SK-N-SH treated with all-trans-retinoic acid at 6 μM for 48 hours (cell line): ENCODE data around the gene SLC47A2.

ENCODE experiments used
- ATAC-seq: fragments of 200-7000 bp; cut with Tn5 transposase; 3 replicates; pipeline ENCODE4 v1.9.1; 2020; ENCODE audit warnings: mild to moderate bottlenecking, moderate library complexity
- ARNTL ChIP-seq: fragments of 450-650 bp; formaldehyde crosslinking; IDR thresholded peaks from 2 replicates; pipeline ENCODE4 v1.5.0; 2020; ENCODE audit warnings: low read depth, mild to moderate bottlenecking, moderate library complexity, borderline replicate concordance
- BACH2 ChIP-seq: fragments of 250-450 bp; sonication (Bioruptor Pico); IDR thresholded peaks from 2 replicates; pipeline ENCODE4 v1.9.0; 2021; ENCODE audit warnings: mild to moderate bottlenecking, borderline replicate concordance
- CREB5 ChIP-seq: fragments of 250-450 bp; sonication (Bioruptor Pico); IDR thresholded peaks from 2 replicates; pipeline ENCODE4 v1.5.1; 2020; ENCODE audit warnings: low read depth, mild to moderate bottlenecking, moderate library complexity
- CSDC2 ChIP-seq: fragments of 250-450 bp; sonication (Bioruptor Pico); IDR thresholded peaks from 2 replicates; pipeline ENCODE4 v1.5.0; 2020; ENCODE audit warnings: mild to moderate bottlenecking, moderate library complexity
- CSRNP3 ChIP-seq: fragments of 250-450 bp; sonication (Bioruptor Pico); IDR thresholded peaks from 2 replicates; pipeline ENCODE4 v1.5.1; 2021; ENCODE audit warnings: mild to moderate bottlenecking, moderate library complexity
- ESRRG ChIP-seq: fragments of 250-450 bp; sonication (Bioruptor Pico); IDR thresholded peaks from 2 replicates; pipeline ENCODE4 v1.6.1; 2021; ENCODE audit warnings: mild to moderate bottlenecking
- ISL1 ChIP-seq: fragments of 250-450 bp; sonication (Bioruptor Pico); IDR thresholded peaks from 2 replicates; pipeline ENCODE4 v2.1.2; 2022; ENCODE audit warnings: mild to moderate bottlenecking, moderate library complexity
- OSR1 ChIP-seq: fragments of 250-450 bp; sonication (Bioruptor Pico); IDR thresholded peaks from 2 replicates; pipeline ENCODE4 v1.8.0; 2022; ENCODE audit warnings: moderate library complexity, mild to moderate bottlenecking, inconsistent platforms
- PATZ1 ChIP-seq: fragments of 250-450 bp; sonication (Bioruptor Pico); IDR thresholded peaks from 2 replicates; pipeline ENCODE4 v1.8.0; 2020; ENCODE audit warnings: mild to moderate bottlenecking, moderate library complexity, borderline replicate concordance
- POU6F1 ChIP-seq: fragments of 250-450 bp; sonication (Bioruptor Pico); IDR thresholded peaks from 2 replicates; pipeline ENCODE4 v1.8.0; 2021; ENCODE audit warnings: low read depth, mild to moderate bottlenecking, moderate library complexity, borderline replicate concordance
- PPARA ChIP-seq: fragments of 250-450 bp; sonication (Bioruptor Pico); IDR thresholded peaks from 2 replicates; pipeline ENCODE4 v1.5.0; 2020; ENCODE audit warnings: mild to moderate bottlenecking, borderline replicate concordance
- SNAI2 ChIP-seq: fragments of 250-450 bp; sonication (Bioruptor Pico); IDR thresholded peaks from 2 replicates; pipeline ENCODE4 v1.5.0; 2020; ENCODE audit warnings: mild to moderate bottlenecking, moderate library complexity
- TCF4 ChIP-seq: fragments of 250-450 bp; sonication (Bioruptor Pico); IDR thresholded peaks from 2 replicates; pipeline ENCODE4 v1.8.0; 2021; ENCODE audit warnings: mild to moderate bottlenecking, moderate library complexity, borderline replicate concordance
- TOX ChIP-seq: fragments of 250-450 bp; sonication (Bioruptor Pico); IDR thresholded peaks from 2 replicates; pipeline ENCODE4 v1.8.0; 2021; ENCODE audit warnings: mild to moderate bottlenecking, moderate library complexity, borderline replicate concordance
- TSHZ2 ChIP-seq: fragments of 250-450 bp; sonication (Bioruptor Pico); IDR thresholded peaks from 2 replicates; pipeline ENCODE4 v1.5.0; 2020; ENCODE audit warnings: mild to moderate bottlenecking, moderate library complexity
- ZC3H10 ChIP-seq: fragments of 250-450 bp; sonication (Bioruptor Pico); IDR thresholded peaks from 2 replicates; pipeline ENCODE4 v1.5.1; 2021; ENCODE audit warnings: mild to moderate bottlenecking, moderate library complexity
- ZFP3 ChIP-seq: fragments of 250-450 bp; sonication (Bioruptor Pico); IDR thresholded peaks from 2 replicates; pipeline ENCODE4 v1.5.0; 2020; ENCODE audit warnings: mild to moderate bottlenecking, moderate library complexity
- ZFP30 ChIP-seq: fragments of 450-650 bp; formaldehyde crosslinking; IDR thresholded peaks from 2 replicates; pipeline ENCODE4 v1.5.0; 2022; ENCODE audit warnings: mild to moderate bottlenecking, moderate library complexity
- ZNF565 ChIP-seq: fragments of 450-650 bp; formaldehyde crosslinking; conservative IDR thresholded peaks from 2 replicates; pipeline ENCODE4 v1.5.0; 2020; ENCODE audit warnings: low read depth, mild to moderate bottlenecking, moderate library complexity
- ZNF70 ChIP-seq: fragments of 450-650 bp; formaldehyde crosslinking; IDR thresholded peaks from 2 replicates; pipeline ENCODE4 v1.5.0; 2020; ENCODE audit warnings: mild to moderate bottlenecking, moderate library complexity
- ZNF8 ChIP-seq: fragments of 450-650 bp; formaldehyde crosslinking; IDR thresholded peaks from 2 replicates; pipeline ENCODE4 v1.5.0; 2020; ENCODE audit warnings: mild to moderate bottlenecking, moderate library complexity

The SLC47A2 gene

GRCh38 chr17:19743101-19744100 is 27.0 kb upstream of the SLC47A2 start:
- ATAC-seq = no peak
- TF ChIP-seq SNAI2 (CRISPR knock-in tag) (no peak), PPARA (CRISPR knock-in tag) (no peak), ZNF565 (no peak), ZNF70 (no peak), TOX (CRISPR knock-in tag) (no peak), ISL1 (CRISPR knock-in tag) (no peak), ZFP3 (CRISPR knock-in tag) (no peak), PATZ1 (CRISPR knock-in tag) (no peak), CREB5 (no peak), TSHZ2 (CRISPR knock-in tag) (no peak), CSDC2 (CRISPR knock-in tag) (no peak), OSR1 (CRISPR knock-in tag) (no peak), ZFP30 (CRISPR knock-in tag) (no peak), BACH2 (CRISPR knock-in tag) (no peak), TCF4 (CRISPR knock-in tag) (no peak), CSRNP3 (CRISPR knock-in tag) (no peak)

GRCh38 chr17:19742495-19742894 is 26.1 kb upstream of the SLC47A2 start:
- ATAC-seq = no peak
- TF ChIP-seq ZFP3 (CRISPR knock-in tag) = no peak
- no peak for TF ChIP-seq ZNF70
- no peak for TF ChIP-seq ISL1 (CRISPR knock-in tag)
- no peak for TF ChIP-seq OSR1 (CRISPR knock-in tag)
- no peak for TF ChIP-seq CREB5
- TF ChIP-seq ARNTL (CRISPR knock-in tag) = no peak
- no peak for TF ChIP-seq CSRNP3 (CRISPR knock-in tag)
- no peak for TF ChIP-seq POU6F1 (CRISPR knock-in tag)
- no peak for TF ChIP-seq CSDC2 (CRISPR knock-in tag)
- TF ChIP-seq TCF4 (CRISPR knock-in tag) = no peak
- TF ChIP-seq ZC3H10 (CRISPR knock-in tag) = no peak
- no peak for TF ChIP-seq TSHZ2 (CRISPR knock-in tag)
- no peak for TF ChIP-seq PPARA (CRISPR knock-in tag)
- no peak for TF ChIP-seq ESRRG (CRISPR knock-in tag)
- TF ChIP-seq ZNF8 (CRISPR knock-in tag) = no peak
